Body of pancreas (tissue), 4 donors: ENCODE results near the gene SC5D. TPM values are rescaled to one million over a fixed set of nuclear protein-coding genes. Genes with fewer than 3 reads are reported as not detected.

Experiments
- ATAC-seq: fragments of 150-250 bp; one replicate; pipeline ENCODE4 v1.9.1; 2016
- DNase-seq, 4 donors: peaks; one replicate each; pipeline ENCODE4 v3.0.0-alpha.2; 2019
- H3K27ac ChIP-seq, 4 donors: fragments of 200-600 bp; sonication (generic); 1 replicate in 3 of 4; 2 replicates in 1 of 4; pipeline versions ENCODE4 v1.5.1 to v1.6.1; 2016 to 2019; ENCODE audit warnings: mild to moderate bottlenecking in 1 of 4, mixed read lengths in 1 of 4, moderate library complexity in 1 of 4
- H3K27me3 ChIP-seq, 2 donors: fragments of 200-600 bp; sonication (generic); one replicate each; pipeline ENCODE4 v1.6.0; 2016; ENCODE audit warnings: mild to moderate bottlenecking in 1 of 2
- H3K36me3 ChIP-seq, 2 donors: fragments of 200-600 bp; sonication (generic); replicated peaks in 1 of 2; 2 replicates each; pipeline ENCODE4 v1.5.1; 2016; ENCODE audit warnings: low read depth in 2 of 2; ENCODE audit not compliant: insufficient read depth in 1 of 2
- H3K4me1 ChIP-seq: fragments of 200-600 bp; sonication (generic); one replicate; pipeline ENCODE4 v1.6.0; 2016
- H3K4me3 ChIP-seq, 2 donors: fragments of 200-600 bp; sonication (generic); 1 replicate in 1 of 2; 2 replicates in 1 of 2; pipeline ENCODE4 v1.5.1; 2016 to 2019
- H3K9me3 ChIP-seq, 3 donors: fragments of 200-600 bp; sonication (generic); 1 replicate in 2 of 3; 2 replicates in 1 of 3; pipeline ENCODE4 v1.5.1; 2016
- POLR2A ChIP-seq, 3 donors: fragments of 450-650 bp; IDR thresholded peaks; one replicate each; pipeline ENCODE4 v1.6.1; 2016; ENCODE audit warnings: antibody characterized with exemption in 3 of 3, mild to moderate bottlenecking in 2 of 3
- WGBS, 2 donors: methylation state at CpG; one replicate each; pipeline ENCODE4 v1.1.5; 2017; 5-methylcytosine and 5-hydroxymethylcytosine counted together
- intact Hi-C: fragments of 100-400 bp; cut with DNase I; formaldehyde crosslinking; loops from one replicate; pipeline ENCODE4 v1.15.1; 2023
- total RNA-seq, 2 donors: library from RNA; depleted of rRNA; stranded (reverse); fragments of >200 nt; gene quantifications; one replicate each; pipeline ENCODE4 v1.1.0, GENCODE V29; 2016
- TF ChIP-seq, protein P1 (sequence below), 7 experiments: fragments of 450-650 bp in 4 of 7; fragments of 200-600 bp in 3 of 7; sonication (generic) in 3 of 7; IDR thresholded peaks; one replicate each; pipeline ENCODE4 v1.5.1; 2016 to 2019; ENCODE audit warnings: antibody characterized with exemption in 7 of 7

The SC5D gene
- total RNA-seq, 2 donors from 2014 or later: 9.2 to 22.1 TPM

DNA sequence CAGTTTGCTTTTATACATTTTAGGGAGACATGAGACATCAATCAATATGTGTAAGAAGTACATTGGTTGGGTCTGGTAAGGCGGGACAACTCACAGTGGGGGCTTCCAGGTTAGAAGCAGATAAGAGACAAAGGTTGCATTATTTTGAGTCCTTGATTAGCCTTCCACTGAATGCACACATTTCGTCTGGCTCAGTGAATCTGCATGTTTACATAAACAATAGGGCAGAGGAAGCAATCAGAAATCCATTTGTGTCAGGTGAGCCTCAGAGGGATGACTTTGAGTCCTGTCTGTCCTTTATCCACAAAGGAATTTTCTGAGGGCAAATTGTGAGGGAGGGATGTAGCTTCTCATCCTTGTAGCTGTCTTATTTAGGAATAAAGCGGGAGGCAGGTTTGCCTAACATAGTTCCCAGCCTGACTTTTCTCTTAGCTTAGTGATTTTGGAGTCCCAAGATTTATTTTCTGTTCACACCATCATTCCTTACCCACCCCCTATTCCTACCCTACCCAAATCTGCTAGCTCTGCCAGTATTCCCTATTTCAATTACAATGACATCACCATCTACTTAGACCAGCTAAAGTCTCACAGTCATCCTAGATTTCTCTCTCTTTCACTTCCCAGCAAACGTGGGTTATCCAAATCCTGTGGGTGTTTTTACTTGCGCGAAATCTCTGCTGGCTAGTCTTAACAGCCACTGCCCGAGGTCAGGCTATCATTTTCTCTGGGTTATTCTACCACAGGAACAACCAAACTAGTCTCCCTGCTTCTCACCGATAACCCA lies 2.9 kb downstream of the SC5D start:
- no peak for DNase-seq
- Histone ChIP-seq H3K4me3 (no peak overlapping the region), H3K27me3 (no peaks in the 10 kb centered on the region), H3K4me1 (peaks cover 19% of the 10 kb centered on the region), H3K9me3 (no peaks in the 10 kb centered on the region), H3K27ac (no peak overlapping the region), H3K36me3 (no peaks in the 10 kb centered on the region)
- TF ChIP-seq, protein P1, sequence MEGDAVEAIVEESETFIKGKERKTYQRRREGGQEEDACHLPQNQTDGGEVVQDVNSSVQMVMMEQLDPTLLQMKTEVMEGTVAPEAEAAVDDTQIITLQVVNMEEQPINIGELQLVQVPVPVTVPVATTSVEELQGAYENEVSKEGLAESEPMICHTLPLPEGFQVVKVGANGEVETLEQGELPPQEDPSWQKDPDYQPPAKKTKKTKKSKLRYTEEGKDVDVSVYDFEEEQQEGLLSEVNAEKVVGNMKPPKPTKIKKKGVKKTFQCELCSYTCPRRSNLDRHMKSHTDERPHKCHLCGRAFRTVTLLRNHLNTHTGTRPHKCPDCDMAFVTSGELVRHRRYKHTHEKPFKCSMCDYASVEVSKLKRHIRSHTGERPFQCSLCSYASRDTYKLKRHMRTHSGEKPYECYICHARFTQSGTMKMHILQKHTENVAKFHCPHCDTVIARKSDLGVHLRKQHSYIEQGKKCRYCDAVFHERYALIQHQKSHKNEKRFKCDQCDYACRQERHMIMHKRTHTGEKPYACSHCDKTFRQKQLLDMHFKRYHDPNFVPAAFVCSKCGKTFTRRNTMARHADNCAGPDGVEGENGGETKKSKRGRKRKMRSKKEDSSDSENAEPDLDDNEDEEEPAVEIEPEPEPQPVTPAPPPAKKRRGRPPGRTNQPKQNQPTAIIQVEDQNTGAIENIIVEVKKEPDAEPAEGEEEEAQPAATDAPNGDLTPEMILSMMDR (IDR thresholded peaks at IDR 0.05): no peak
- TF ChIP-seq POLR2A (IDR thresholded peaks at IDR 0.05): no peak
- WGBS, 2 donors: 79 to 87% methylated on average over 8 of the region's 8 CpGs
- no peak for ATAC-seq
- intact Hi-C loops: no loop called here

DNA sequence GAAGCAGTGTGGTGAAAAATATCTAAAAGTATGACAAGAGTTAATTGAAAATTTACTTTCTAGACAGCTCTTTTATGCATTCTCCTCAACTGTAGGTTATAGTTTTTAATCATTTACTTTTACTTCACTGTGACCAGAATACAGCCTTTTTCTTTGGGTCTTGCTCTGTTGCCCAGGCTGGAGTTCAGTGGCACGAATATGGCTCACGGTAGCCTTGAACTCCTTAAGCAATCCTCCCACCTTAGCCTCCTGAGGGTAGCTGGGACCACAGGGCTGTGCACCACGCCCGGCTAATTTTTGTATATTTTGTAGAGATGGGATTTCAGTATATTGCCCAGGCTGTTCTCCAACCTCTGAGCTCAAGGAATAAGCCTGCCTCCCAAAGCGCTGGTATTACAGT lies 5.3 kb downstream of the SC5D start:
- no peak overlapping the region for H3K4me3 ChIP-seq
- 99% methylated on average over 5 of the region's 5 CpGs for WGBS, 2 donors
- TF ChIP-seq, protein P1 (IDR thresholded peaks at IDR 0.05): no peak
- no peak for TF ChIP-seq POLR2A (IDR thresholded peaks at IDR 0.05)
- peaks cover 24% of the 10 kb centered on the region for H3K4me1 ChIP-seq
- H3K9me3 ChIP-seq: no peaks in the 10 kb centered on the region
- intact Hi-C loops: no loop called here
- H3K27ac ChIP-seq: no peak overlapping the region
- ATAC-seq (no peak), DNase-seq (no peak)
- no peaks in the 10 kb centered on the region for H3K36me3 ChIP-seq
- H3K27me3 ChIP-seq: no peaks in the 10 kb centered on the region

DNA sequence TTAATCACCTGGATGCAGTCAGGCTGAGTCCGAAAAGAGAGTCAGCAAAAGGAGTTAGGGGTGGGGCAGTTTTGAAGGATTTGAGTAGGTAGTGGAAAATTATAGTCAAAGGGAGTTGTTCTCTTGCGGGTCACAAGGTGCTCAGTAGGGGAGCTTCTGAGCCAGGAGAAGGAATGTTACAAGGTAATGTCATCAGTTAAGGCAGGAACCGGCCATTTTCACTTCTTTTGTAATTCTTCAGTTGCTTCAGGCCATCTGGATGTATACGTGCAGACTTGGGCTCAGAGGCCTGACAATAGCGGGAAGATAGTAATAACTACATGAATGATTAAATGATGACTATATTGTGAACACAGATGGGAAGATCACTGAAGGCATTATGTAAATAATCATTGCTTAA lies 6.2 kb downstream of the SC5D start:
- Histone ChIP-seq H3K4me3 (no peak overlapping the region), H3K27me3 (no peaks in the 10 kb centered on the region), H3K4me1 (peaks cover 19% of the 10 kb centered on the region), H3K27ac (no peak overlapping the region), H3K36me3 (no peaks in the 10 kb centered on the region), H3K9me3 (no peaks in the 10 kb centered on the region)
- WGBS, 2 donors: 95 to 97% methylated on average over 5 of the region's 5 CpGs
- DNase-seq: no peak
- intact Hi-C loops: no loop called here
- ATAC-seq: no peak
- TF ChIP-seq, protein P1 (IDR thresholded peaks at IDR 0.05): no peak
- no peak for TF ChIP-seq POLR2A (IDR thresholded peaks at IDR 0.05)

DNA sequence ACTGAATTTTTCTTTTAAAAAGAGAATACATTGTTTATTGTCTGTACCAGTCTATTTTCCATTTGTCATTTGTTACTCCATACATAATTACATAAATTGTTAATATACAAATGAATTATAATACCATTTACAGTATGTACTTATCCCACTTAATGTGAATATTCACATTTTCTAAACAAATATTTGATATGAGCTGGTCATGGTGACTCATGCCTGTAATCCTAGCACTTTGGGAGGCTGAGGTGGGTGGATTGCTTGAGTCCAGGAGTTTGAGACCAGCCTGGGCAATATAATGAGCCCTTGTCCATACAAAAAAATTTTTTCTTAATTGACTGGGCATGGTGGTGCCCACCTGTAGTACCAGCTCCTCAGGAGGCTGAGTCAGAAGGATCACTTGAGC lies 6.8 kb downstream of the SC5D start:
- Histone ChIP-seq H3K27ac (no peak overlapping the region), H3K36me3 (no peaks in the 10 kb centered on the region), H3K9me3 (no peaks in the 10 kb centered on the region), H3K4me3 (no peak overlapping the region), H3K4me1 (peaks cover 16% of the 10 kb centered on the region), H3K27me3 (no peaks in the 10 kb centered on the region)
- TF ChIP-seq, protein P1 (IDR thresholded peaks at IDR 0.05): no peak
- no peak for TF ChIP-seq POLR2A (IDR thresholded peaks at IDR 0.05)
- intact Hi-C loops: no loop called here
- ATAC-seq (no peak), DNase-seq (no peak)
